H1 (cell line): ENCODE data around the gene MPPED1. TPM values are rescaled to one million over a fixed set of nuclear protein-coding genes. Genes with fewer than 3 reads are reported as not detected.

Experiments
- CTCF ChIA-PET: fragments of 300-600 bp; sonication (Branson Sonifier 250); formaldehyde crosslinking; loops from one replicate; lab custom pipeline; 2021; ENCODE audit not compliant: partially characterized antibody; lab: Charles Lee
- POLR2A ChIA-PET: fragments of 300-600 bp; sonication (Branson Sonifier 250); formaldehyde crosslinking; loops from one replicate; lab custom pipeline; 2021; ENCODE audit warnings: inconsistent platforms; ENCODE audit not compliant: partially characterized antibody; lab: Charles Lee
- DNase-seq, 2 experiments: peaks; one replicate each; pipeline versions ENCODE4 v3.0.0 to v3.0.0-alpha.2; 2010 to 2022; ENCODE audit warnings: low spot score in 2 of 2, low read depth in 1 of 2, mixed read lengths in 1 of 2
- FAIRE-seq: peaks from 2 replicates; lab custom pipeline; 2011; peaks lifted over from hg19 to GRCh38; lab: Jason Lieb, UNC
- H2AFZ ChIP-seq: 2 replicates; pipeline ENCODE4 v1.8.1; 2012; ENCODE audit warnings: low read length, inconsistent platforms
- H2AK5ac ChIP-seq: 2 replicates; pipeline ENCODE4 v1.6.1; 2013; ENCODE audit warnings: low read depth, low read length
- H2BK120ac ChIP-seq: replicated peaks from 2 replicates; pipeline ENCODE3; 2013; ENCODE audit warnings: low read depth, low read length, inconsistent platforms
- H2BK12ac ChIP-seq: 2 replicates; pipeline ENCODE4 v1.6.1; 2013; ENCODE audit warnings: low read depth, low read length
- H2BK15ac ChIP-seq: 2 replicates; pipeline ENCODE4 v1.6.1; 2013; ENCODE audit warnings: low read length
- H2BK20ac ChIP-seq: 2 replicates; pipeline ENCODE4 v1.6.1; 2013; ENCODE audit warnings: low read length
- H2BK5ac ChIP-seq: 2 replicates; pipeline ENCODE4 v1.6.1; 2013; ENCODE audit warnings: low read depth, low read length
- H3K14ac ChIP-seq: 2 replicates; pipeline ENCODE4 v1.6.1; 2013; ENCODE audit warnings: inconsistent platforms; ENCODE audit not compliant: insufficient read length
- H3K18ac ChIP-seq: 2 replicates; pipeline ENCODE4 v1.6.1; 2013; ENCODE audit warnings: low read length; ENCODE audit errors: extremely low read depth
- H3K23ac ChIP-seq: 2 replicates; pipeline ENCODE4 v1.6.1; 2013; ENCODE audit warnings: inconsistent platforms; ENCODE audit not compliant: insufficient read length
- H3K23me2 ChIP-seq: 2 replicates; pipeline ENCODE4 v1.6.1; 2013; ENCODE audit warnings: low read depth, low read length
- H3K27ac ChIP-seq: 2 replicates; pipeline ENCODE4 v1.6.1; 2011; ENCODE audit warnings: low read depth, low read length, inconsistent platforms
- H3K27me3 ChIP-seq, 4 experiments: replicated peaks in 1 of 4; 1 replicate in 1 of 4; 2 replicates in 3 of 4; pipeline versions ENCODE4 v1.6.1 to v1.8.1; 2011 to 2013; ENCODE audit warnings: low read length in 3 of 4, mild to moderate bottlenecking in 3 of 4, inconsistent platforms in 2 of 4, mixed read lengths in 2 of 4, moderate library complexity in 1 of 4; ENCODE audit not compliant: control insufficient read depth in 3 of 4, insufficient read depth in 3 of 4; ENCODE audit errors: extremely low read depth in 1 of 4
- H3K36me3 ChIP-seq, 4 experiments: 2 replicates each; pipeline versions ENCODE4 v1.6.1 to v1.8.1; 2011 to 2013; ENCODE audit warnings: mild to moderate bottlenecking in 4 of 4, low read length in 3 of 4, moderate library complexity in 2 of 4, control low read depth in 1 of 4, inconsistent platforms in 1 of 4; ENCODE audit not compliant: insufficient read depth in 4 of 4, control insufficient read depth in 2 of 4
- H3K4ac ChIP-seq: replicated peaks from 2 replicates; pipeline ENCODE3; 2013; ENCODE audit warnings: low read length, low read depth, mixed read lengths, inconsistent platforms; ENCODE audit not compliant: insufficient read length
- H3K4me1 ChIP-seq, 4 experiments: replicated peaks in 1 of 4; 1 replicate in 1 of 4; 2 replicates in 3 of 4; pipeline versions ENCODE4 v1.6.1 to v1.8.1; 2011 to 2013; ENCODE audit warnings: low read length in 3 of 4, inconsistent platforms in 2 of 4, mixed read lengths in 1 of 4; ENCODE audit not compliant: insufficient read depth in 4 of 4, control insufficient read depth in 3 of 4
- H3K4me2 ChIP-seq, 2 experiments: 2 replicates each; pipeline versions ENCODE4 v1.6.1 to v1.8.1; 2011 to 2013; ENCODE audit warnings: low read depth in 2 of 2, low read length in 2 of 2, control low read depth in 1 of 2, inconsistent platforms in 1 of 2, mild to moderate bottlenecking in 1 of 2; ENCODE audit not compliant: insufficient read depth in 1 of 2
- H3K4me3 ChIP-seq, 4 experiments: fragments of 200-600, 300-600 bp in 1 of 4; sonication (generic), shearing (Covaris generic), sonication (Bioruptor Twin) in 1 of 4; 2 replicates each; pipeline versions ENCODE4 v1.5.1 to v1.8.1; 2011 to 2016; ENCODE audit warnings: low read length in 4 of 4, low read depth in 3 of 4, control low read depth in 2 of 4, inconsistent platforms in 2 of 4, mild to moderate bottlenecking in 2 of 4, mixed read lengths in 1 of 4, moderate library complexity in 1 of 4; ENCODE audit not compliant: insufficient read depth in 2 of 4; ENCODE audit errors: extremely low read depth in 1 of 4
- H3K56ac ChIP-seq: replicated peaks from 2 replicates; pipeline ENCODE3; 2013; ENCODE audit warnings: low read depth, mild to moderate bottlenecking, mixed read lengths, low read length, inconsistent platforms; ENCODE audit not compliant: insufficient read length
- H3K79me1 ChIP-seq: 2 replicates; pipeline ENCODE4 v1.6.1; 2013; ENCODE audit warnings: low read depth, low read length, control low read depth
- H3K79me2 ChIP-seq, 2 experiments: 2 replicates each; pipeline versions ENCODE4 v1.6.1 to v1.8.1; 2012 to 2013; ENCODE audit warnings: low read length in 2 of 2, mild to moderate bottlenecking in 2 of 2, inconsistent platforms in 1 of 2; ENCODE audit not compliant: insufficient read depth in 2 of 2, control insufficient read depth in 1 of 2
- H3K9ac ChIP-seq, 4 experiments: replicated peaks in 1 of 4; 1 replicate in 1 of 4; 2 replicates in 3 of 4; pipeline versions ENCODE4 v1.6.1 to v1.8.1; 2011 to 2013; ENCODE audit warnings: low read depth in 3 of 4, low read length in 3 of 4, control low read depth in 2 of 4, mild to moderate bottlenecking in 2 of 4, moderate library complexity in 2 of 4, inconsistent platforms in 1 of 4; ENCODE audit errors: extremely low read depth in 1 of 4
- H3K9me3 ChIP-seq, 2 experiments: 2 replicates each; pipeline versions ENCODE4 v1.6.1 to v1.8.1; 2012 to 2013; ENCODE audit warnings: mild to moderate bottlenecking in 2 of 2, moderate library complexity in 2 of 2, control low read depth in 1 of 2, inconsistent platforms in 1 of 2, low read depth in 1 of 2, low read length in 1 of 2, mixed read lengths in 1 of 2; ENCODE audit not compliant: insufficient read depth in 2 of 2
- H4K20me1 ChIP-seq, 2 experiments: replicated peaks in 1 of 2; 2 replicates each; pipeline versions ENCODE3 to v1.8.1; 2011 to 2013; ENCODE audit warnings: inconsistent platforms in 2 of 2, low read length in 2 of 2, mild to moderate bottlenecking in 1 of 2; ENCODE audit not compliant: insufficient read depth in 2 of 2, control insufficient read depth in 1 of 2
- H4K5ac ChIP-seq: 2 replicates; pipeline ENCODE4 v1.6.1; 2013; ENCODE audit warnings: low read length, low read depth, mixed read lengths, inconsistent platforms; ENCODE audit not compliant: insufficient read length
- H4K8ac ChIP-seq: 2 replicates; pipeline ENCODE4 v1.8.0; 2013; ENCODE audit warnings: mild to moderate bottlenecking, moderate library complexity, low read length, inconsistent platforms; ENCODE audit not compliant: insufficient read depth; ENCODE audit errors: extremely low read depth
- H4K91ac ChIP-seq: replicated peaks from 2 replicates; pipeline ENCODE3; 2013; ENCODE audit warnings: low read length, mixed read lengths, inconsistent platforms; ENCODE audit not compliant: insufficient read length
- ASH2L ChIP-seq: fragments of 200-600, 300-600 bp; sonication (generic); IDR thresholded peaks from one replicate; pipeline ENCODE4 v1.7.1; 2017; ENCODE audit warnings: low read length
- BACH1 ChIP-seq: IDR thresholded peaks from 2 replicates; pipeline ENCODE4 v1.6.1; 2012; ENCODE audit warnings: low read length, improper control_type of control experiment
- CHD1 ChIP-seq: IDR thresholded peaks from 2 replicates; pipeline ENCODE4 v1.6.1; 2012; ENCODE audit warnings: low read depth, low read length, improper control_type of control experiment
- FOSL1 ChIP-seq: IDR thresholded peaks from 2 replicates; pipeline ENCODE4 v1.6.1; 2011; ENCODE audit warnings: mild to moderate bottlenecking, low read depth, low read length, moderate library complexity; ENCODE audit not compliant: insufficient read depth
- GABPA ChIP-seq: IDR thresholded peaks from 2 replicates; pipeline ENCODE4 v1.6.1; 2011; ENCODE audit warnings: mild to moderate bottlenecking, low read length, moderate library complexity, borderline replicate concordance; ENCODE audit not compliant: insufficient read depth
- GTF2F1 ChIP-seq: IDR thresholded peaks from 2 replicates; pipeline ENCODE4 v1.6.1; 2012; ENCODE audit warnings: low read depth, low read length, improper control_type of control experiment, borderline replicate concordance
- HDAC2 ChIP-seq, 2 experiments: fragments of 300-600 bp in 1 of 2; sonication (generic) in 1 of 2; IDR thresholded peaks; 2 replicates each; pipeline ENCODE4 v1.6.1; 2011 to 2012; ENCODE audit warnings: low read depth in 2 of 2, low read length in 2 of 2, mild to moderate bottlenecking in 2 of 2, moderate library complexity in 2 of 2, borderline replicate concordance in 1 of 2, inconsistent platforms in 1 of 2
- KDM1A ChIP-seq: fragments of 200-600, 300-600 bp; sonication (generic); IDR thresholded peaks from 2 replicates; pipeline ENCODE4 v1.7.1; 2016; ENCODE audit warnings: mild to moderate bottlenecking, low read length, borderline replicate concordance
- NRF1 ChIP-seq: IDR thresholded peaks from 2 replicates; pipeline ENCODE4 v1.6.1; 2011; ENCODE audit warnings: mild to moderate bottlenecking, low read depth, low read length, improper control_type of control experiment
- SIN3A ChIP-seq, 2 experiments: IDR thresholded peaks in 1 of 2; conservative IDR thresholded peaks in 1 of 2; 2 replicates each; pipeline ENCODE4 v1.6.1; 2011 to 2012; ENCODE audit warnings: low read length in 2 of 2, improper control_type of control experiment in 1 of 2, low read depth in 1 of 2, mild to moderate bottlenecking in 1 of 2
- SIRT6 ChIP-seq: IDR thresholded peaks from one replicate; pipeline ENCODE4 v1.7.1; 2012; ENCODE audit warnings: low read length, inconsistent platforms
- USF2 ChIP-seq: IDR thresholded peaks from 2 replicates; pipeline ENCODE4 v1.6.1; 2011; ENCODE audit warnings: low read length, improper control_type of control experiment
- WGBS, 2 experiments: shearing (Covaris generic) in 1 of 2; methylation state at CpG; one replicate each; pipeline versions ENCODE4 v1.1.6 to v1.1.7; 2013 to 2015; ENCODE audit warnings: low lambda C conversion rate in 2 of 2, mixed read lengths in 2 of 2, inconsistent platforms in 1 of 2, low coverage in 1 of 2, missing lambda C conversion rate in 1 of 2; ENCODE audit not compliant: insufficient replicate concordance in 2 of 2, insufficient coverage in 1 of 2, insufficient read length in 1 of 2; ENCODE audit errors: extremely low coverage in 1 of 2, missing lambda C conversion rate in 1 of 2; 5-methylcytosine and 5-hydroxymethylcytosine counted together
- polyA plus RNA-seq, 7 experiments: library from polyadenylated mRNA; depleted of rRNA in 3 of 7; stranded (reverse) in 5 of 7; unstranded in 2 of 7; fragments of >200 nt in 5 of 7; fragments of 200-250 nt in 2 of 7; gene quantifications; 1 replicate in 5 of 7; 2 replicates in 1 of 7; 4 replicates in 1 of 7; pipeline versions ENCODE4 v1.2.1 to v1.2.3, GENCODE V29; 2011 to 2013; ENCODE audit warnings: missing spikeins in 2 of 7, mixed read lengths in 2 of 7
- total RNA-seq: library from RNA; stranded (reverse); fragmentation: NEBNext Ultra II Directional; extraction: Animal tissue kit (Norgen Biotek cat#: 25700); gene quantifications from 2 replicates; pipeline ENCODE4 v1.2.1, GENCODE V29; 2021

The MPPED1 gene
- total and polyA plus RNA-seq, 2 of the 8 experiments (the other 6 are each of a cell fraction or from before 2014, with no cell fraction given) = 0.29 to 0.37 TPM

- Histone ChIP-seq H2BK120ac (no peak overlapping the region), H4K20me1 (peaks cover 0 to 2% of the 10 kb centered on the region in 2 experiments), H2AFZ (no peak overlapping the region), H3K56ac (no peak overlapping the region), H3K36me3 (no peaks in the 10 kb centered on the region), H3K4me1 (peaks cover 0 to 5% (median 2%) of the 10 kb centered on the region in 4 experiments; a peak in 6 of 7 replicates), H3K4me3 (no peak overlapping the region), H3K27ac (no peak overlapping the region), H3K23ac (no peak overlapping the region), H3K79me2 (no peaks in the 10 kb centered on the region), H3K27me3 (peaks cover 14 to 46% (median 37%) of the 10 kb centered on the region in 4 experiments), H2BK15ac (no peak overlapping the region), H3K4me2 (no peak overlapping the region), H3K79me1 (no peaks in the 10 kb centered on the region), H3K14ac (no peak overlapping the region), H2BK12ac (no peak overlapping the region), H3K4ac (no peak overlapping the region), H4K8ac (no peak overlapping the region), H3K23me2 (peaks cover 5% of the 10 kb centered on the region; the same call in 1 of the 2 replicates), H2BK5ac (no peak overlapping the region), H2AK5ac (no peak overlapping the region), H4K91ac (no peak overlapping the region), H3K9me3 (no peaks in the 10 kb centered on the region), H3K9ac (no peak overlapping the region), H2BK20ac (no peak overlapping the region), H4K5ac (no peak overlapping the region), H3K18ac (no peak overlapping the region)
- 87% methylated on average over 11 of the region's 11 CpGs; no CpG with 5 or more reads in 1 of the 2 experiments for WGBS, 2 experiments
- POLR2A ChIA-PET = no interaction called here
- CTCF ChIA-PET = interaction anchor here (0.6 to 1.4 kb wide), 2 partner anchors 8 to 183 kb away, joined by 3 read pairs; no protein-coding TSS in a partner anchor
- no peak for DNase-seq
- no peak for FAIRE-seq
- TF ChIP-seq HDAC2 (IDR thresholded peaks at IDR 0.05; ENCODE audit: borderline replicate concordance in 1 of 2, low read depth in 2 of 2, low read length in 2 of 2) = no peak
- no peak for TF ChIP-seq FOSL1
- no peak for TF ChIP-seq ASH2L
- no peak for TF ChIP-seq NRF1
- no peak for TF ChIP-seq BACH1
- TF ChIP-seq GTF2F1 = no peak
- TF ChIP-seq SIN3A (conservative IDR thresholded peaks at IDR 0.05 in 1 of 2, IDR thresholded peaks at IDR 0.05 in 1 of 2; ENCODE audit: low read depth in 1 of 2, low read length in 2 of 2) = no peak
- no peak for TF ChIP-seq SIRT6
- no peak for TF ChIP-seq GABPA
- no peak for TF ChIP-seq USF2
- TF ChIP-seq CHD1 = no peak
- no peak for TF ChIP-seq KDM1A
Measured at GRCh38 chr22:43413826-43414225, 2.0 kb downstream of the MPPED1 start.
